ENCODE data around the gene PGAP1. TPM values are rescaled to one million over a fixed set of nuclear protein-coding genes. Genes with fewer than 3 reads are reported as not detected.

The PGAP1 gene
- total and polyA plus RNA-seq, 2 donors from 2014 or later, result 1.9 to 10.1 TPM

DNA sequence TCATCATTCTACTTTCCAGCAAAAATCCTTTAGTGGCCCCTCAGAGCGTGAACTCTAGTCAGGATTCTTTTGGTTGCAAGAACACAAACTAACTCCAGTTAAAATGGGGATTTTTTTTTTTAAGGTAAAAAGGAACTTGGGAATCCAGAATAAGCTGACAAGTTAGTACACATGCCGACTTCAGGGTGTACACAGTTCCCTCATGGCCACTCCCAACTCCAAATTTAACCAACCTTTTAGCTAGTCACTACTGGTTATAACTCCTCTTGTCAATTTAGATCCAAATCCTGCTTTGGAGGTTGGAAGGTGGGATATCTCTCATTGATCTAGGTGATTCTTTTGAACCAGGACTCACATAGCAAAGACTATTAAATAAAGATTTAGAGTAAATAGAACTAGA is 5.0 kb upstream of the PGAP1 start:
- peaks cover 0 to 2% (median 0%) of the 10 kb centered on the region in 3 donors for H3K4me1 ChIP-seq (ENCODE audit: control insufficient read depth in 2 of 3, insufficient read depth in 2 of 3, low read depth in 1 of 3, low read length in 3 of 3)
- no peak overlapping the region for H3K27ac ChIP-seq (ENCODE audit: low read depth in 2 of 2, low read length in 2 of 2)
- TF ChIP-seq, protein P1, sequence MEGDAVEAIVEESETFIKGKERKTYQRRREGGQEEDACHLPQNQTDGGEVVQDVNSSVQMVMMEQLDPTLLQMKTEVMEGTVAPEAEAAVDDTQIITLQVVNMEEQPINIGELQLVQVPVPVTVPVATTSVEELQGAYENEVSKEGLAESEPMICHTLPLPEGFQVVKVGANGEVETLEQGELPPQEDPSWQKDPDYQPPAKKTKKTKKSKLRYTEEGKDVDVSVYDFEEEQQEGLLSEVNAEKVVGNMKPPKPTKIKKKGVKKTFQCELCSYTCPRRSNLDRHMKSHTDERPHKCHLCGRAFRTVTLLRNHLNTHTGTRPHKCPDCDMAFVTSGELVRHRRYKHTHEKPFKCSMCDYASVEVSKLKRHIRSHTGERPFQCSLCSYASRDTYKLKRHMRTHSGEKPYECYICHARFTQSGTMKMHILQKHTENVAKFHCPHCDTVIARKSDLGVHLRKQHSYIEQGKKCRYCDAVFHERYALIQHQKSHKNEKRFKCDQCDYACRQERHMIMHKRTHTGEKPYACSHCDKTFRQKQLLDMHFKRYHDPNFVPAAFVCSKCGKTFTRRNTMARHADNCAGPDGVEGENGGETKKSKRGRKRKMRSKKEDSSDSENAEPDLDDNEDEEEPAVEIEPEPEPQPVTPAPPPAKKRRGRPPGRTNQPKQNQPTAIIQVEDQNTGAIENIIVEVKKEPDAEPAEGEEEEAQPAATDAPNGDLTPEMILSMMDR (IDR thresholded peaks at IDR 0.05; ENCODE audit: borderline replicate concordance, extremely low read depth, insufficient read depth), result no peak
- no peak overlapping the region for H3K4me3 ChIP-seq (ENCODE audit: low read length in 3 of 3)
- H3K9ac ChIP-seq (ENCODE audit: low read length in 3 of 3), result no peak overlapping the region
- FAIRE-seq (no peak), DNase-seq (no peak)
- no peaks in the 10 kb centered on the region for H3K27me3 ChIP-seq (ENCODE audit: control insufficient read depth, insufficient read depth, low read length)
- intact Hi-C loops (cut with DNase I), result no loop called here
- H3K9me3 ChIP-seq (ENCODE audit: control insufficient read depth in 2 of 3, insufficient read depth in 1 of 3, low read length in 3 of 3), result no peaks in the 10 kb centered on the region
- H3K36me3 ChIP-seq (ENCODE audit: control insufficient read depth in 2 of 3, insufficient read depth in 3 of 3, low read length in 3 of 3), result no peaks in the 10 kb centered on the region

DNA sequence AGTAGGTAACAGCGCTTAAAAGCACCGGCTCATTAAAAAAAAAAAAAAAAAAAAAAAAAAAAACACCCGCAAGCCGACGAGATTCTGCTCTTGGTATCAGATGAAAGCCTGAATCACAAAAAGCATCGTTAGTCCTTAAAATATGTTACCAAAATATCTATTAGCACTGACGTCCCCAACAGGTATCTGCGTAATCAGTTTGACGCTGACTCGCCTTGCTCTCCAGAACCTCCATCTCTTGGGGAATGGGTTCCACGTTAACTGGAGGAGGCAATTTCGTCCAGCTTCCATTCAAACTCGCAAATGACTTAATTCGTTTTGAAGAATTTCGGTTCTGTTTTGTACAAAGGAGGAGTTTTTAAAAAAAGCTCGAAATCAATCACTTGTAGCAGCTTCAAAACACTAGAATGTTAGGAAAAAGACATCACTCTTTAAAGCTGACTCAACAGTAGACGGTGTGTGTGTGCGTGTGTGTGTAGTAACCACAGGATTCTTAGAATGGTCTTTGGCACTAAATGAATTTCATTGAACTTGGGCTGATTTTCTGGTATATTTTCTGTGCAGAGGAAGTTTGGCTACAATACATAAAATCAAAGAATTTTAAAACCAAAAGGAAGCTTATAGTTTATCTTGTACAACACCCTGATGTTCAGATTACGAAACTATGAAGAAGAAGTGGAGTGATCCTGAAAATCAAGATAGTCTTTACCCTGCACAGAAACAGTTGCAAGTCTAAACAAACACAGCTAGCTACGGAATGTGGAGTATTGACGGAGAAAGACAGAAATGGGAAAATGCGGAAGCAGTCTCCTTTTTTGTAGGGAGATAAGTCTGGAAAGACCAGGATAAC is 1.1 kb upstream of the PGAP1 start:
- H3K9me3 ChIP-seq (ENCODE audit: control insufficient read depth in 2 of 3, insufficient read depth in 1 of 3, low read length in 3 of 3), result no peaks in the 10 kb centered on the region
- no peaks in the 10 kb centered on the region for H3K27me3 ChIP-seq (ENCODE audit: control insufficient read depth, insufficient read depth, low read length)
- H3K9ac ChIP-seq (ENCODE audit: low read length in 3 of 3), result peak overlapping the region; percentile 56 to 90 (median 71)
- peak overlapping the region; percentile 85 to 88 for H3K27ac ChIP-seq (ENCODE audit: low read depth in 2 of 2, low read length in 2 of 2)
- DNase-seq (peak in 3 of 5 donors; percentile 15 to 63 (median 57)), FAIRE-seq (no peak)
- no peaks in the 10 kb centered on the region for H3K36me3 ChIP-seq (ENCODE audit: control insufficient read depth in 2 of 3, insufficient read depth in 3 of 3, low read length in 3 of 3)
- TF ChIP-seq, protein P1 (IDR thresholded peaks at IDR 0.05; ENCODE audit: borderline replicate concordance, extremely low read depth, insufficient read depth), result no peak
- intact Hi-C loops (cut with DNase I), result no loop called here
- H3K4me3 ChIP-seq (ENCODE audit: low read length in 3 of 3), result peak overlapping the region; percentile 78 to 97 (median 82)
- H3K4me1 ChIP-seq (ENCODE audit: control insufficient read depth in 2 of 3, insufficient read depth in 2 of 3, low read depth in 1 of 3, low read length in 3 of 3), result peaks cover 0 to 7% (median 6%) of the 10 kb centered on the region in 3 donors

DNA sequence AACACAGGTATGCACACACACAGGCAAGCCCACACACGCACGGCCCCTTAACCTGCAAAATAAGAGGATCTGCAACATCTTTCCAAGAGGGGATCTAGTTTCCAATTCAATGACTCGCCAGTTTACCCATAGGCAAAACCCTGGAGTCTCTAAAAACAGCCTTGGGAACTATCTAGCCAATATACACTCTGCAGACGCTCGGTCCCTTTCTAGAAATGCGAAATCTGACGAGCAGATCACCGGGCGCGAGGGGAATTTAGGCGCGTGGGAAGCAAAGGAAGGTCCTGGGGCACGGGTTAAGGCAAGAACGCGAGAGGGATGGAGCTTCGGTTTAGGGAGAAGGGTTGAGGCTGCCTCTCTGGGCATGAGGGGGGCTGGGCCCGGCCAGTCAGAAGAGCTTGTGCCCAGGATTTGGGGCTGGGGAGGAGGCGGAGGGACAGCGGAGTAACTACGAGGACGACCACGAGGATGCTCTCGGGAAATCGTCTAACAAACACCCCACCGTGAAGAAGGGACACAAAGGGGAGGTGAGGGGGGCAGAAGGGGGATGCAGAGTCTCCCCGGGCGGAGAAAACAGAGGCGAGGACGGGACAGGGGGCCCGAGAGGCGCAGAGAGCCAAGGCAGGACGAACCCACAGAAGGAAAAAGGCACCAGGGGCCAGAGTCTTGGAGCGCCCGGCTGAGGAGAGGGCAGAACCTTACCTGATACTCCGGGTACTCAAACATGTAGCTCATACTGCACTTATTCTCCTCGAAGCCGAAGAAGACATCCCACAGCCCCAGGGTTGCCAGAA is 542 bp downstream of the PGAP1 start:
- peak; percentile 44 to 77 (median 70) for DNase-seq
- FAIRE-seq, result no peak
- Histone ChIP-seq H3K9ac (ENCODE audit: low read length in 3 of 3) (peak overlapping the region; percentile 89 to 90 (median 89)), H3K9me3 (ENCODE audit: control insufficient read depth in 2 of 3, insufficient read depth in 1 of 3, low read length in 3 of 3) (no peaks in the 10 kb centered on the region), H3K36me3 (ENCODE audit: control insufficient read depth in 2 of 3, insufficient read depth in 3 of 3, low read length in 3 of 3) (no peaks in the 10 kb centered on the region), H3K4me1 (ENCODE audit: control insufficient read depth in 2 of 3, insufficient read depth in 2 of 3, low read depth in 1 of 3, low read length in 3 of 3) (peaks cover 0 to 7% (median 6%) of the 10 kb centered on the region in 3 donors), H3K27me3 (ENCODE audit: control insufficient read depth, insufficient read depth, low read length) (no peaks in the 10 kb centered on the region), H3K27ac (ENCODE audit: low read depth in 2 of 2, low read length in 2 of 2) (peak overlapping the region; percentile 85 to 88), H3K4me3 (ENCODE audit: low read length in 3 of 3) (peak overlapping the region; percentile 94 to 97 (median 96))
- intact Hi-C loops (cut with DNase I), result no loop called here
- TF ChIP-seq, protein P1 (IDR thresholded peaks at IDR 0.05; ENCODE audit: borderline replicate concordance, extremely low read depth, insufficient read depth), result no peak

All from kidney (tissue), 14 donors.